ENCODE results near the gene ZFHX3.

The ZFHX3 gene

GRCh38 chr16:72824027-72824426 lies 223.9 kb downstream of the ZFHX3 start:
- no peak for DNase-seq (ENCODE audit: low read depth)

GRCh38 chr16:72821185-72821950 lies 226.6 kb downstream of the ZFHX3 start:
- DNase-seq (ENCODE audit: low read depth): no peak

DNA sequence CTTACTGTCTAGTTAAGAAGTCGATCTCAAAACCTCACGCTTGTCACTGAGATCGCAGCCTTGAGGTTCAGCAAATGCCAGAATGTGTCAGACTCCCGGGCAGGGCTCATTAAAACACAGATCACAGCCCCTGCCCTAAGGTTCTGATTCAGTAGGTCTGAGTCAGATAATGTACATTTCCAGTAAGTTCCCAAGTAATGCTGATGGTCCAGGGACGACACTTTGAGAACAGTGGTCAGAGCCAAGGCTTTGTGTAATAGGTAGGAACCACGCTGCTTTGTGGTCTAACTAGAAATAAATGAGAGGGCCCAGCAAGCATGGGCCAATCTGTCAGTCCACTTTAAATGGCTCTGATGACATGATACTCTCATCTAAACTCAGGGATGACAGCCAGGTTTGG lies 228.6 kb downstream of the ZFHX3 start:
- DNase-seq (ENCODE audit: low read depth): no peak

- DNase-seq (ENCODE audit: low read depth): no peak
These were observed 229.6 kb downstream of the ZFHX3 start for GRCh38 chr16:72818236-72818845.

DNA sequence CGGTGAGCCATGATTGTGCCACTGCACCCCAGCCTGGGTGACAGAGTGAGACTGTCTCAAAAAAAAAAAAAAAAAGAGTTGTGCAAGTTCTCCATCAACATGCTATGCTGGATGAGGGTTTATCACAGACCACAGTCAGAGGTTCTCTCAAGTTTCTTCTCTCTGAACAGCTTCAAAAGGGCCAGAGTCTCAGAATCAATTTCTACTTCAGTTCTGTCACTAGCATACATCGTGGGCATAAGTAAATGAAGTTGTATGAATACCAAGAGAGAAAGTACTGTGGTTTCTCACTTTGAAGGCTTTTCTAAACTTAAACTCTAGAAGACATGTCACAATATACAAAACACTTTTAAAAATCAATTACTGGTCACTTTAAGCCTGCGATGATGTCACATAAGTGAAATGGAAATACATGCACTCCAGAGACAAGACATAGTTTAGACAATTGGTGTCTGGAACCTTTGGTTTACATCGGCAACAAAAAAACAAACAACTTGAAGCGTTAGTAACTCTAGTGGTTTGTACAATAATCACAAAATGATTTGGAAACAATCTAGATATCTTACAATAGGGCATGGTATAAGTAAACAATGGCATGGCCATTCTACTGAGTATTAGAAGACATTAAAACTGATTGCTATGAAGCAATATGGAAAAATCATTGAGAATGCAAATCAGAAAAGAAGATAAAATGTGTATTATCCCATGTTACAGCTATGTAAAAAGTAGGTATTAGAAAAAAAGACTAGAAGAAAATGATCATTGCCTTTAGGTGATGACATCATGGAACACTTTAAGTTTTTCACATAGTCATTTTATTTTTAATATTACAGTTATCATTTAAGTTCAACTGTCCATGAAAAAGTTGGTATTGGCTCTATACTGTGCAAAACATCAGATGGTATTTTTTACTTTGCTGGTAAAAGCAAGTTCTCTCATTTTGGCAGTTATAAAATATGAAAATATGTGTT lies 232.3 kb downstream of the ZFHX3 start:
- no peak for DNase-seq (ENCODE audit: low read depth)

DNA sequence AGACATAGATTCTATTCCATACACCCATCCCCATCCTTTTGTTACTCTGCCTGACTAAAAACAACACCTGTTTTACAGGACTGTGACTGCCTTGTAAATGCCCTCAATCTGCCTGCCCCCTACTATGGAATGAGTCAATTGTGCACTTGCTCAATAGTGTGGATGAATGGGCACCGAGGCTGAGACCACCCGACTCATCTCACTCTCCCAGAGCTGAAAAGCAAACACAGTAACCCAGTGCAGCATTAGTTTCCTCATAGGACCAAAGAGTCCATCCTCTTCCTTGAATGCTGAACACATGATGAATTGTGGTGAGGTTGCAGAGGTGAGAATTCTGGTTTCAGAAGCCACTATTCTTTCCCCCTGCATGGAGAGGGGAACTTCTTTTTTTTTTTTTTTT lies 233.7 kb downstream of the ZFHX3 start:
- no peak for DNase-seq (ENCODE audit: low read depth)

GRCh38 chr16:72812672-72813071 lies 235.3 kb downstream of the ZFHX3 start:
- no peak for DNase-seq (ENCODE audit: low read depth)

DNA sequence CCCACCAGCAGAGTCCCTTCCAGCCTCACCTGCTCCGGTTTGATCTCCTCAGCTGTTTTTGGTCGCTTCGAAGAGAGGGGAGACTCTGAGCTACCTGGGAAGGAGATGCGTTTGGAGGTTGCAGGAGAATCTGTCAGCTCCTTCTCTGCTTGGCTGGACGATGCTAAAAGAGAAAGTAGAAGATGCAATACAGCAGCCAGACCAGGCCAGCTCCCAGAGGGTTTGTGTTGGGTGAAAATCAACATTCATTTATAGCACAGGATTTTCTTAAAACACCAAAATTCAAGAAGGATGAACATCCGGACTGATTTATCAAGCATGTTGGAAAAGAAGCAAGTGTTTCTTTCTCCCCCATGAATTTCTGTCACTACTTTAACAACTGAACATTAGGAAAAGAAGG lies 236.1 kb downstream of the ZFHX3 start:
- no peak for DNase-seq (ENCODE audit: low read depth)

GRCh38 chr16:72811188-72811720 lies 236.7 kb downstream of the ZFHX3 start:
- no peak for DNase-seq (ENCODE audit: low read depth)

DNA sequence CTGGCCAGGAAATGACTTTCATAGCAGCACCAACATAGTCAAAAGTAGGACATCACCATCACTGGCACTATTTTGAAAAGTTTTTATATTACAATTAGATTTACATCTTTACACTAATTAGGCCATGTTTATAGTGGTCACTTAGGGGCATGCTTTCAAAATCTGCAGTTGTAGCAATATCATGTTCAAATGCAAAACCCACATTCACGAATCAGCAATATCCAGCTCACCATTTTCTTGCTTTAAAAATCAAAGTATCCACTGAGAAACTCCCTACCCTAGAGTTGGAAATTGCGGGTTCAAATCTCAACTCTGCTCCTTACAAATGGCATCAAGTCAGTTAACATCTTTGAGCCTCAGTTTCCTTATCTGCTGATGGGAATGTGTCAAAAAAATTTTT lies 237.4 kb downstream of the ZFHX3 start:
- no peak for DNase-seq (ENCODE audit: low read depth)

DNA sequence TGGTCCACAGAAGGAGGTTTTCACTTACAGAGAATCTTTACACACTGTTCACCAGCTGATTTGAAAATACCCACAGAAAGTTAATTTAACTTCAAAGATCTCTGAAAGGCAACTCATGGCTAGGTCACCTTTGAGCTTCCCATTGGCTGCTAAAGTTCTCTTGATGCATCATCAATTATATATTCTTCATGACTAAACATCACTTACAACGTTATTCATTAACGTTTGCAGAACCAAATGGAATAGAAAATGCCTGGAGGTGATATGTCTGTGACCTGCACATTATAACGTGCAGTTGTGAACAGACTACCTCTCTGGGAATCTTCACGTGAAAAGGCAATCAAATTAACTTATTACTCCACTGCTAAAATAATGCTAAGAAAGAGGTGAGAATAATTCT lies 238.5 kb downstream of the ZFHX3 start:
- no peak for DNase-seq (ENCODE audit: low read depth)

DNA sequence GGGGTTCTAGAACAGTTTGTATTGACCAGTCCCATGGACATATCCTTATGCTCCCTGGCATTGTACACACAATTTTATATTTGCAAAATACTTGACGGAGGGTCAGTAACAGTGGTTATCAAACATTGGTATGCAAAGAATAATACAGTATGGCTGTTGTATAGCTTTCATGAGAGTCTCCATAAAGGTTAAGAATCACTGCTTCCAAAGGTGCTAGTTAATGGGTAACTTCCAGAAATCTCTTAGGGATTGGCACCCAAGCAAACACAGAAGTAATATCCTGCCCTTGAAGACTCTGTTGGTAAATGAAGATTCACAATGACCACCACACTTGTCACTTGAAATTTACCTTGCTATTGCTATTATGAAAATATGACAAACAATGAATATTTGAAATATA lies 239.2 kb downstream of the ZFHX3 start:
- DNase-seq (ENCODE audit: low read depth): no peak

DNA sequence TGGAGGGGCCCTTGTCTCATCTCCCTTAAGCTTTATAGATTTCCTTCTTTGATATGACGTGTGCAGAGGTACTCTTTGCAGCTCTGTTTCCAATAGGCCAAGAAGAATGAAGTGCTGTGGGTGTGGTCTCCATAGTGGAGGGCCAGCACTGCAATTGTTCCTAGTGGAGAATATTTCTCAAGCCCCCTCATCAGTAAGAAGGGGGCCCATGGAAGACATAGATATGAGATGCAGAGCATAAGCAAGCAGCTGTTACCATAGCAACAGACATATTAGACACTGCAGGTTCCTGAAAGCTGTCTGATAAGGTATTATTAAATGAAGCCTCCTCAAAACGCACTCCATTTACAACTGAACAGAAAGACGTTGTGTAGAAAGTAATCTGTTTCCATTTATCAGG lies 240.7 kb downstream of the ZFHX3 start:
- no peak for DNase-seq (ENCODE audit: low read depth)

GRCh38 chr16:72805486-72805885 lies 242.4 kb downstream of the ZFHX3 start:
- DNase-seq (ENCODE audit: low read depth): no peak

- DNase-seq (ENCODE audit: low read depth): no peak
These were observed 247.3 kb downstream of the ZFHX3 start for GRCh38 chr16:72800524-72801161.

- no peak for DNase-seq (ENCODE audit: low read depth)
These were observed 249.7 kb downstream of the ZFHX3 start for GRCh38 chr16:72798264-72798663.

GRCh38 chr16:72797621-72798020 lies 250.3 kb downstream of the ZFHX3 start:
- no peak for DNase-seq (ENCODE audit: low read depth)

- no peak for DNase-seq (ENCODE audit: low read depth)
These were observed 251.7 kb downstream of the ZFHX3 start for GRCh38 chr16:72796222-72796621.

DNA sequence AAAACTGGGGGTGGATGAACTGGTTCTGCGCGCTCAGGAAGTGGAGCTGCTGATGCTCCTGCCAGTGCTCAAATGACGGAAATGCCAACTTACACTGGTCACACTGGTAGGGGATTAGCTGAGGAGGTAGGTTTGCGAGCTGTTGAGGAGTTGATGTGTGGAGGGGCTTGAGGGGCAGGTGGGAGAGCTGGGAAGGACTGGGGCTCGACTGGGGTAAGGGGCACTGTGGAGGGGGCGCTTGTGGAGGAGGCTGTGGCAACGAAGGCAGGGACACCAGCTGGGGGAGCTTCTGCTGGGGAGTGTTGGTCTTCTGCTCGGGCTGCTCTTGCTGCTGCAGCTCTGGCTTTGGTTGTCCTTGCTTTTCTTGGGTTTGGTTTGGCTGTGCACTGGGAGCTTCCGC lies 252.9 kb downstream of the ZFHX3 start:
- no peak for DNase-seq (ENCODE audit: low read depth)

- no peak for DNase-seq (ENCODE audit: low read depth)
These were observed 253.6 kb downstream of the ZFHX3 start for GRCh38 chr16:72794319-72794718.

DNA sequence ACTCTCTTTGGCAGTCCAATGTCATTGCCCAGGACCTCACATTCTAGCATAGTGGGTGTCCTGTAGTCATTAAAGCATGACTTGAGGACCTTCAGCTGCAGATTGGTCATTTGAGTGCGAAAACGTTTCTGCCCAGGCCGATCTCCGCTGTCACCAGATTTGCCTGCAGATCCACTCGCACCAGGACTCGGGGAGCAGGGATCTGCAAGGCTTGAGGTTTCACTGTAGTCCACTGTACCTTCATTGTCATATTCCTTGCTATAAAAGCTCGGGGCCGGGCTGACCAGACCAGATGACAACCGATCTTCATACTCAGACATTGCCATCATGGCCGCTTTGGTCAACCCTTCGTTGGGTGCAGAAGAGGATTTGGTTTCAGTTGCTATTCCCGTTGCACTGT lies 254.2 kb downstream of the ZFHX3 start:
- DNase-seq (ENCODE audit: low read depth): no peak

DNA sequence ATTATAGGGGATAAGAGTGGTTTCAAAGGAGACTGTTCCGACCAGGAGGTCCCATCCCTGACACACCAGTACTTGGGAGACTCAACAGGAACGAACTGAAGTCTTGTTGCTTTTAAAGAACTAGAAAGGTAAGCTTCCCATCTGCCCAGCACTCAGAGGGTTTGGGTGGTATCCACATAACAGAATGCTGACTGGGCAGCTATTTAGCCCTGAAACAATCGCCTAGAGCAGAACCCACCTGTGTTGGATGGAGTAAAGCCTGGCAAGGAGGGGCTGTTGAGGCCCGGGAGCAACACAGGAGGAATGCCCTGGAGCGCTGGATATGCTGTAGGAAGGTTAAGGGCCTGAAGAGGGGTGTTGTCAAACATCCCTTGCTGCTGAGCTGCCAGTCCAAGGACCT lies 254.9 kb downstream of the ZFHX3 start:
- no peak for DNase-seq (ENCODE audit: low read depth)
